H1 (cell line): ENCODE measurements around the gene LRP5. TPM values are rescaled to one million over a fixed set of nuclear protein-coding genes. Genes with fewer than 3 reads are reported as not detected.
A peak's percentile ranks its signal among the peaks of the same experiment; 100 is the strongest.

Experiments used
- CTCF ChIA-PET: fragments of 300-600 bp; sonication (Branson Sonifier 250); formaldehyde crosslinking; loops from one replicate; lab custom pipeline; 2021; ENCODE audit not compliant: partially characterized antibody; lab: Charles Lee
- POLR2A ChIA-PET: fragments of 300-600 bp; sonication (Branson Sonifier 250); formaldehyde crosslinking; loops from one replicate; lab custom pipeline; 2021; ENCODE audit warnings: inconsistent platforms; ENCODE audit not compliant: partially characterized antibody; lab: Charles Lee
- DNase-seq, 2 experiments: peaks; one replicate each; pipeline versions ENCODE4 v3.0.0 to v3.0.0-alpha.2; 2010 to 2022; ENCODE audit warnings: low spot score in 2 of 2, low read depth in 1 of 2, mixed read lengths in 1 of 2
- FAIRE-seq: peaks from 2 replicates; lab custom pipeline; 2011; peaks lifted over from hg19 to GRCh38; lab: Jason Lieb, UNC
- H2AFZ ChIP-seq: 2 replicates; pipeline ENCODE4 v1.8.1; 2012; ENCODE audit warnings: low read length, inconsistent platforms
- H2AK5ac ChIP-seq: 2 replicates; pipeline ENCODE4 v1.6.1; 2013; ENCODE audit warnings: low read depth, low read length
- H2BK120ac ChIP-seq: replicated peaks from 2 replicates; pipeline ENCODE3; 2013; ENCODE audit warnings: low read depth, low read length, inconsistent platforms
- H2BK12ac ChIP-seq: 2 replicates; pipeline ENCODE4 v1.6.1; 2013; ENCODE audit warnings: low read depth, low read length
- H2BK15ac ChIP-seq: 2 replicates; pipeline ENCODE4 v1.6.1; 2013; ENCODE audit warnings: low read length
- H2BK20ac ChIP-seq: 2 replicates; pipeline ENCODE4 v1.6.1; 2013; ENCODE audit warnings: low read length
- H2BK5ac ChIP-seq: 2 replicates; pipeline ENCODE4 v1.6.1; 2013; ENCODE audit warnings: low read depth, low read length
- H3K14ac ChIP-seq: 2 replicates; pipeline ENCODE4 v1.6.1; 2013; ENCODE audit warnings: inconsistent platforms; ENCODE audit not compliant: insufficient read length
- H3K18ac ChIP-seq: 2 replicates; pipeline ENCODE4 v1.6.1; 2013; ENCODE audit warnings: low read length; ENCODE audit errors: extremely low read depth
- H3K23ac ChIP-seq: 2 replicates; pipeline ENCODE4 v1.6.1; 2013; ENCODE audit warnings: inconsistent platforms; ENCODE audit not compliant: insufficient read length
- H3K23me2 ChIP-seq: 2 replicates; pipeline ENCODE4 v1.6.1; 2013; ENCODE audit warnings: low read depth, low read length
- H3K27ac ChIP-seq: 2 replicates; pipeline ENCODE4 v1.6.1; 2011; ENCODE audit warnings: low read depth, low read length, inconsistent platforms
- H3K27me3 ChIP-seq, 4 experiments: replicated peaks in 1 of 4; 1 replicate in 1 of 4; 2 replicates in 3 of 4; pipeline versions ENCODE4 v1.6.1 to v1.8.1; 2011 to 2013; ENCODE audit warnings: low read length in 3 of 4, mild to moderate bottlenecking in 3 of 4, inconsistent platforms in 2 of 4, mixed read lengths in 2 of 4, moderate library complexity in 1 of 4; ENCODE audit not compliant: control insufficient read depth in 3 of 4, insufficient read depth in 3 of 4; ENCODE audit errors: extremely low read depth in 1 of 4
- H3K36me3 ChIP-seq, 4 experiments: 2 replicates each; pipeline versions ENCODE4 v1.6.1 to v1.8.1; 2011 to 2013; ENCODE audit warnings: mild to moderate bottlenecking in 4 of 4, low read length in 3 of 4, moderate library complexity in 2 of 4, control low read depth in 1 of 4, inconsistent platforms in 1 of 4; ENCODE audit not compliant: insufficient read depth in 4 of 4, control insufficient read depth in 2 of 4
- H3K4ac ChIP-seq: replicated peaks from 2 replicates; pipeline ENCODE3; 2013; ENCODE audit warnings: low read length, low read depth, mixed read lengths, inconsistent platforms; ENCODE audit not compliant: insufficient read length
- H3K4me1 ChIP-seq, 4 experiments: replicated peaks in 1 of 4; 1 replicate in 1 of 4; 2 replicates in 3 of 4; pipeline versions ENCODE4 v1.6.1 to v1.8.1; 2011 to 2013; ENCODE audit warnings: low read length in 3 of 4, inconsistent platforms in 2 of 4, mixed read lengths in 1 of 4; ENCODE audit not compliant: insufficient read depth in 4 of 4, control insufficient read depth in 3 of 4
- H3K4me2 ChIP-seq, 2 experiments: 2 replicates each; pipeline versions ENCODE4 v1.6.1 to v1.8.1; 2011 to 2013; ENCODE audit warnings: low read depth in 2 of 2, low read length in 2 of 2, control low read depth in 1 of 2, inconsistent platforms in 1 of 2, mild to moderate bottlenecking in 1 of 2; ENCODE audit not compliant: insufficient read depth in 1 of 2
- H3K4me3 ChIP-seq, 4 experiments: fragments of 200-600, 300-600 bp in 1 of 4; sonication (generic), shearing (Covaris generic), sonication (Bioruptor Twin) in 1 of 4; 2 replicates each; pipeline versions ENCODE4 v1.5.1 to v1.8.1; 2011 to 2016; ENCODE audit warnings: low read length in 4 of 4, low read depth in 3 of 4, control low read depth in 2 of 4, inconsistent platforms in 2 of 4, mild to moderate bottlenecking in 2 of 4, mixed read lengths in 1 of 4, moderate library complexity in 1 of 4; ENCODE audit not compliant: insufficient read depth in 2 of 4; ENCODE audit errors: extremely low read depth in 1 of 4
- H3K56ac ChIP-seq: replicated peaks from 2 replicates; pipeline ENCODE3; 2013; ENCODE audit warnings: low read depth, mild to moderate bottlenecking, mixed read lengths, low read length, inconsistent platforms; ENCODE audit not compliant: insufficient read length
- H3K79me1 ChIP-seq: 2 replicates; pipeline ENCODE4 v1.6.1; 2013; ENCODE audit warnings: low read depth, low read length, control low read depth
- H3K79me2 ChIP-seq, 2 experiments: 2 replicates each; pipeline versions ENCODE4 v1.6.1 to v1.8.1; 2012 to 2013; ENCODE audit warnings: low read length in 2 of 2, mild to moderate bottlenecking in 2 of 2, inconsistent platforms in 1 of 2; ENCODE audit not compliant: insufficient read depth in 2 of 2, control insufficient read depth in 1 of 2
- H3K9ac ChIP-seq, 4 experiments: replicated peaks in 1 of 4; 1 replicate in 1 of 4; 2 replicates in 3 of 4; pipeline versions ENCODE4 v1.6.1 to v1.8.1; 2011 to 2013; ENCODE audit warnings: low read depth in 3 of 4, low read length in 3 of 4, control low read depth in 2 of 4, mild to moderate bottlenecking in 2 of 4, moderate library complexity in 2 of 4, inconsistent platforms in 1 of 4; ENCODE audit errors: extremely low read depth in 1 of 4
- H3K9me3 ChIP-seq, 2 experiments: 2 replicates each; pipeline versions ENCODE4 v1.6.1 to v1.8.1; 2012 to 2013; ENCODE audit warnings: mild to moderate bottlenecking in 2 of 2, moderate library complexity in 2 of 2, control low read depth in 1 of 2, inconsistent platforms in 1 of 2, low read depth in 1 of 2, low read length in 1 of 2, mixed read lengths in 1 of 2; ENCODE audit not compliant: insufficient read depth in 2 of 2
- H4K20me1 ChIP-seq, 2 experiments: replicated peaks in 1 of 2; 2 replicates each; pipeline versions ENCODE3 to v1.8.1; 2011 to 2013; ENCODE audit warnings: inconsistent platforms in 2 of 2, low read length in 2 of 2, mild to moderate bottlenecking in 1 of 2; ENCODE audit not compliant: insufficient read depth in 2 of 2, control insufficient read depth in 1 of 2
- H4K5ac ChIP-seq: 2 replicates; pipeline ENCODE4 v1.6.1; 2013; ENCODE audit warnings: low read length, low read depth, mixed read lengths, inconsistent platforms; ENCODE audit not compliant: insufficient read length
- H4K8ac ChIP-seq: 2 replicates; pipeline ENCODE4 v1.8.0; 2013; ENCODE audit warnings: mild to moderate bottlenecking, moderate library complexity, low read length, inconsistent platforms; ENCODE audit not compliant: insufficient read depth; ENCODE audit errors: extremely low read depth
- H4K91ac ChIP-seq: replicated peaks from 2 replicates; pipeline ENCODE3; 2013; ENCODE audit warnings: low read length, mixed read lengths, inconsistent platforms; ENCODE audit not compliant: insufficient read length
- CTBP2 ChIP-seq: IDR thresholded peaks from 2 replicates; pipeline ENCODE4 v1.7.0; 2011; ENCODE audit warnings: borderline replicate concordance, mild to moderate bottlenecking, moderate library complexity, mixed read lengths, low read length; ENCODE audit not compliant: insufficient read depth, insufficient read length
- NANOG ChIP-seq: IDR thresholded peaks from 2 replicates; pipeline ENCODE4 v1.6.1; 2011; ENCODE audit warnings: low read length, low read depth, mild to moderate bottlenecking, inconsistent platforms; ENCODE audit not compliant: insufficient read depth, poor library complexity, severe bottlenecking
- PHF8 ChIP-seq: fragments of 200-600 bp; sonication (generic); conservative IDR thresholded peaks from 2 replicates; pipeline ENCODE4 v1.7.1; 2012; ENCODE audit warnings: low read depth, mild to moderate bottlenecking, inconsistent platforms, low read length, moderate library complexity
- RNF2 ChIP-seq: fragments of 200-900, 300-1000 bp; sonication (generic); IDR thresholded peaks from 2 replicates; pipeline ENCODE4 v1.7.1; 2016; ENCODE audit warnings: borderline replicate concordance, low read depth, mild to moderate bottlenecking, antibody characterized with exemption, low read length; ENCODE audit not compliant: poor library complexity, severe bottlenecking; ENCODE audit errors: missing control alignments
- SIN3A ChIP-seq, 2 experiments: IDR thresholded peaks in 1 of 2; conservative IDR thresholded peaks in 1 of 2; 2 replicates each; pipeline ENCODE4 v1.6.1; 2011 to 2012; ENCODE audit warnings: low read length in 2 of 2, improper control_type of control experiment in 1 of 2, low read depth in 1 of 2, mild to moderate bottlenecking in 1 of 2
- SIX5 ChIP-seq: IDR thresholded peaks from 2 replicates; pipeline ENCODE4 v1.6.1; 2011; ENCODE audit warnings: mild to moderate bottlenecking, low read depth, low read length
- SP1 ChIP-seq: IDR thresholded peaks from 2 replicates; pipeline ENCODE4 v1.6.1; 2011; ENCODE audit warnings: low read depth, low read length
- SUZ12 ChIP-seq: fragments of 200-600 bp; sonication (generic); IDR thresholded peaks from 2 replicates; pipeline ENCODE4 v1.6.1; 2012; ENCODE audit warnings: mild to moderate bottlenecking, inconsistent platforms, low read length, moderate library complexity, mixed read lengths
- WGBS, 2 experiments: shearing (Covaris generic) in 1 of 2; methylation state at CpG; one replicate each; pipeline versions ENCODE4 v1.1.6 to v1.1.7; 2013 to 2015; ENCODE audit warnings: low lambda C conversion rate in 2 of 2, mixed read lengths in 2 of 2, inconsistent platforms in 1 of 2, low coverage in 1 of 2, missing lambda C conversion rate in 1 of 2; ENCODE audit not compliant: insufficient replicate concordance in 2 of 2, insufficient coverage in 1 of 2, insufficient read length in 1 of 2; ENCODE audit errors: extremely low coverage in 1 of 2, missing lambda C conversion rate in 1 of 2; 5-methylcytosine and 5-hydroxymethylcytosine counted together
- polyA plus RNA-seq, 7 experiments: library from polyadenylated mRNA; depleted of rRNA in 3 of 7; stranded (reverse) in 5 of 7; unstranded in 2 of 7; fragments of >200 nt in 5 of 7; fragments of 200-250 nt in 2 of 7; gene quantifications; 1 replicate in 5 of 7; 2 replicates in 1 of 7; 4 replicates in 1 of 7; pipeline versions ENCODE4 v1.2.1 to v1.2.3, GENCODE V29; 2011 to 2013; ENCODE audit warnings: missing spikeins in 2 of 7, mixed read lengths in 2 of 7
- total RNA-seq: library from RNA; stranded (reverse); fragmentation: NEBNext Ultra II Directional; extraction: Animal tissue kit (Norgen Biotek cat#: 25700); gene quantifications from 2 replicates; pipeline ENCODE4 v1.2.1, GENCODE V29; 2021
- TF ChIP-seq, protein P1 (sequence below): IDR thresholded peaks from 2 replicates; pipeline ENCODE4 v1.6.1; 2012; ENCODE audit warnings: low read length, inconsistent platforms

Gene LRP5
- total and polyA plus RNA-seq, 2 of the 8 experiments (the other 6 are each of a cell fraction or from before 2014, with no cell fraction given), result 19.0 to 38.9 TPM

DNA sequence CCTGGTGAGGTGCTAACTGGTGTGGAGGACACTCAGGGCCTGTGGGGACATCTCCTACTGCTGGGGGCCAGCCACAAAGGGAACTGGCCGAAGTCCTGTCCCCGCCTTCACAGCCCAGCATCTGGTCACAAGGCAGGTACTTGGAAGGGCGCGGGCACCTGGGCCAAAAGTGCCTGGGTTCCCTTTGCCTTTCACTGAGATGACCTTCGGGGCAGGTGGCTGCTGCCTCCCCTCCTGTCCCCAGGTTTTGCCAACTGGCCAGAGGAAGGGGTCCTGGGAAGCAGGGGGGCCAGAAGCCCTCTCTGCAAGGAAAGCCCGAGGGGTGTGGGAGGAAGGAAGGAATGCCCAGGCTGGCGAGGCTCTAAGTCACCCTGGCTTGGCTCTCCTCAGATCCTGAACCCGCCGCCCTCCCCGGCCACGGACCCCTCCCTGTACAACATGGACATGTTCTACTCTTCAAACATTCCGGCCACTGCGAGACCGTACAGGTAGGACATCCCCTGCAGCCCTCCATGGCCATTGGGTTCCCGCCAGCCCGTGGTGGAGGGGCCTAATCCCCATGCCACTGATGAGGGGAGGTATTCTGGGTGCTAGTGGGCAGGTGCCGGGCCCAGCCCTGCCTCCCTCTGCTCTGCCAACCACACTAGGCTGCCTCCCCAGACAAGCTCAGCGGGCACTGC is 133.8 kb downstream of the LRP5 start:
- DNase-seq, result no peak
- H3K4me2 ChIP-seq, result no peak overlapping the region
- peaks cover 0 to 7% (median 2%) of the 10 kb centered on the region in 4 experiments; a peak in 3 of 7 replicates for H3K4me1 ChIP-seq
- H3K18ac ChIP-seq, result no peak overlapping the region
- no peak for FAIRE-seq
- H2BK15ac ChIP-seq, result no peak overlapping the region
- H3K23me2 ChIP-seq, result no peaks in the 10 kb centered on the region
- no peak overlapping the region for H3K14ac ChIP-seq
- no peak overlapping the region for H3K27ac ChIP-seq
- no peak overlapping the region for H3K56ac ChIP-seq
- no peaks in the 10 kb centered on the region for H3K9me3 ChIP-seq
- no peak overlapping the region for H3K4ac ChIP-seq
- H4K20me1 ChIP-seq, result peaks cover 0 to 1% of the 10 kb centered on the region in 2 experiments
- H3K36me3 ChIP-seq, result peaks cover 0 to 3% (median 0%) of the 10 kb centered on the region in 4 experiments; a peak in 2 of 8 replicates
- H3K23ac ChIP-seq, result no peak overlapping the region
- no peak overlapping the region for H3K9ac ChIP-seq
- 0 out of 2 replicates have a peak overlapping the region, but pooled peaks have one; percentile 5 for H2BK5ac ChIP-seq
- no peak overlapping the region for H2BK20ac ChIP-seq
- 94% methylated on average over 14 of the region's 18 CpGs; no CpG with 5 or more reads in 1 of the 2 experiments for WGBS, 2 experiments
- no peak overlapping the region for H2AFZ ChIP-seq
- POLR2A ChIA-PET, result interaction anchor here (1.3 to 1.4 kb wide), 2 partner anchors 9 to 14 kb away, joined by 3 read pairs; partner anchors contain the start of gene PPP6R3
- no peak overlapping the region for H3K4me3 ChIP-seq
- no peaks in the 10 kb centered on the region for H3K27me3 ChIP-seq
- H3K79me1 ChIP-seq, result no peaks in the 10 kb centered on the region
- no peak overlapping the region for H2AK5ac ChIP-seq
- H4K5ac ChIP-seq, result no peak overlapping the region
- no peaks in the 10 kb centered on the region for H3K79me2 ChIP-seq
- no peak overlapping the region for H2BK120ac ChIP-seq
- no peak overlapping the region for H2BK12ac ChIP-seq
- CTCF ChIA-PET, result interaction anchor here (0.6 to 2.0 kb wide), 5 partner anchors 12 to 188 kb away, joined by 3 to 4 read pairs (median 4); no protein-coding TSS in a partner anchor
- H4K91ac ChIP-seq, result no peak overlapping the region
- H4K8ac ChIP-seq, result peak overlapping the region; percentile 38
- no peak for TF ChIP-seq PHF8
- TF ChIP-seq SIX5, result no peak
- TF ChIP-seq SUZ12, result no peak
- TF ChIP-seq, protein P1, sequence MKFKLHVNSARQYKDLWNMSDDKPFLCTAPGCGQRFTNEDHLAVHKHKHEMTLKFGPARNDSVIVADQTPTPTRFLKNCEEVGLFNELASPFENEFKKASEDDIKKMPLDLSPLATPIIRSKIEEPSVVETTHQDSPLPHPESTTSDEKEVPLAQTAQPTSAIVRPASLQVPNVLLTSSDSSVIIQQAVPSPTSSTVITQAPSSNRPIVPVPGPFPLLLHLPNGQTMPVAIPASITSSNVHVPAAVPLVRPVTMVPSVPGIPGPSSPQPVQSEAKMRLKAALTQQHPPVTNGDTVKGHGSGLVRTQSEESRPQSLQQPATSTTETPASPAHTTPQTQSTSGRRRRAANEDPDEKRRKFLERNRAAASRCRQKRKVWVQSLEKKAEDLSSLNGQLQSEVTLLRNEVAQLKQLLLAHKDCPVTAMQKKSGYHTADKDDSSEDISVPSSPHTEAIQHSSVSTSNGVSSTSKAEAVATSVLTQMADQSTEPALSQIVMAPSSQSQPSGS, result no peak
- TF ChIP-seq RNF2, result no peak
- no peak for TF ChIP-seq NANOG
- no peak for TF ChIP-seq SIN3A (conservative IDR thresholded peaks at IDR 0.05 in 1 of 2, IDR thresholded peaks at IDR 0.05 in 1 of 2; ENCODE audit: low read depth in 1 of 2, low read length in 2 of 2)
- no peak for TF ChIP-seq SP1
- TF ChIP-seq CTBP2, result no peak
